H1 (cell line): ENCODE measurements around the gene MXD1. TPM values are rescaled to one million over a fixed set of nuclear protein-coding genes. Genes with fewer than 3 reads are reported as not detected.

Experiments
- HDAC6 ChIP-seq: IDR thresholded peaks from one replicate; pipeline ENCODE4 v1.7.1; 2012; ENCODE audit warnings: low read depth, mild to moderate bottlenecking, inconsistent platforms, low read length, moderate library complexity
- KDM4A ChIP-seq: IDR thresholded peaks from one replicate; pipeline ENCODE4 v1.7.1; 2012; ENCODE audit warnings: low read depth, mild to moderate bottlenecking, moderate library complexity, low read length, inconsistent platforms; ENCODE audit not compliant: severe bottlenecking
- RNF2 ChIP-seq: fragments of 200-900, 300-1000 bp; sonication (generic); IDR thresholded peaks from 2 replicates; pipeline ENCODE4 v1.7.1; 2016; ENCODE audit warnings: borderline replicate concordance, low read depth, mild to moderate bottlenecking, antibody characterized with exemption, low read length; ENCODE audit not compliant: poor library complexity, severe bottlenecking; ENCODE audit errors: missing control alignments
- SIX5 ChIP-seq: IDR thresholded peaks from 2 replicates; pipeline ENCODE4 v1.6.1; 2011; ENCODE audit warnings: mild to moderate bottlenecking, low read depth, low read length
- polyA plus RNA-seq, 7 experiments: library from polyadenylated mRNA; depleted of rRNA in 3 of 7; stranded (reverse) in 5 of 7; unstranded in 2 of 7; fragments of >200 nt in 5 of 7; fragments of 200-250 nt in 2 of 7; gene quantifications; 1 replicate in 5 of 7; 2 replicates in 1 of 7; 4 replicates in 1 of 7; pipeline versions ENCODE4 v1.2.1 to v1.2.3, GENCODE V29; 2011 to 2013; ENCODE audit warnings: missing spikeins in 2 of 7, mixed read lengths in 2 of 7
- total RNA-seq: library from RNA; stranded (reverse); fragmentation: NEBNext Ultra II Directional; extraction: Animal tissue kit (Norgen Biotek cat#: 25700); gene quantifications from 2 replicates; pipeline ENCODE4 v1.2.1, GENCODE V29; 2021

MXD1 gene
- total and polyA plus RNA-seq, 2 of the 8 experiments (the other 6 are each of a cell fraction or from before 2014, with no cell fraction given), result 1.6 to 2.6 TPM

DNA sequence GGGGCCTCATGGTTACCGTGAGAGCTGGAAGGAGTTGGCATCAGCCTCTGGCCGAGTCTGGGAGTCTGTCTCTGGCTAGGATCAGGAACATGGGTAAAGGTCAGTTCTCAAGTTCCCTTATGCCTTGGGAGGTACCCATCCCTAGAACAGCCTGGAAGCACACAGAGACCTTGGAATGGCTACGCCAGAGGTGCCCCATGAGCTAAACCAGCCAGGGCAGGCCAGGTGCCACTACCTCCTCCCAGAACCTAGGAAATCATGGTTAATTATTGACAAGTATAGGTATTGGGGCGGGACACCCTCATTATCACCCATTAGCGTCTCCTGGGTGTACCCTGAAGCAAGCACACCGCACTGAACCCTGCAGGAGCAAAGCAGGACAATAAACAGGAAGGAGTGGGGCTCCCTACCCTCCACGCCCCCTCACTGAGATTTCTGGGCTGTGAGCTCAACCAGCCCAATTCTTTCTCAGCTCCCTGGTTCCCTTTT is 49.5 kb downstream of the MXD1 start (continued):
- TF ChIP-seq SIX5 (no peak), KDM4A (no peak), RNF2 (no peak), HDAC6 (no peak)
- TF ChIP-seq, all 59 proteins: peak for 0
